K562 (cell line): ENCODE measurements around the gene UBE2QL1. TPM values are rescaled to one million over a fixed set of nuclear protein-coding genes. Genes with fewer than 3 reads are reported as not detected.

Source experiments
- ATF1 ChIP-seq, 2 experiments: fragments of 450-650 bp in 1 of 2; IDR thresholded peaks; 2 replicates each; pipeline ENCODE4 v1.6.1; 2016; ENCODE audit warnings: missing compliant biosample characterization in 1 of 2, missing genetic modification characterization in 1 of 2
- BRD9 ChIP-seq: fragments of 450-650 bp; IDR thresholded peaks from 2 replicates; pipeline ENCODE4 v1.6.1; 2018; ENCODE audit warnings: low read depth; ENCODE audit not compliant: partially characterized antibody
- E2F3 ChIP-seq: fragments of 250-450 bp; sonication (Bioruptor Pico); IDR thresholded peaks from 2 replicates; pipeline ENCODE4 v1.4.0; 2020; ENCODE audit warnings: mild to moderate bottlenecking
- FOSL1 ChIP-seq: fragments of 200-800 bp; sonication (Bioruptor generic); conservative IDR thresholded peaks from 2 replicates; pipeline ENCODE4 v1.6.1; 2016; ENCODE audit warnings: missing genetic modification characterization, missing compliant biosample characterization
- HEY1 ChIP-seq: fragments of 250-450 bp; sonication (Bioruptor Pico); IDR thresholded peaks from 2 replicates; pipeline ENCODE4 v1.5.0; 2020; ENCODE audit warnings: mild to moderate bottlenecking, moderate library complexity, borderline replicate concordance
- NFRKB ChIP-seq: fragments of 450-650 bp; IDR thresholded peaks from 2 replicates; pipeline ENCODE4 v1.6.1; 2016; ENCODE audit warnings: low read depth
- NR2C1 ChIP-seq, 2 experiments: fragments of 450-650 bp; IDR thresholded peaks; 2 replicates each; pipeline ENCODE4 v1.6.1; 2017; ENCODE audit warnings: mild to moderate bottlenecking in 2 of 2, antibody characterized with exemption in 1 of 2, inconsistent platforms in 1 of 2, missing compliant biosample characterization in 1 of 2, missing genetic modification characterization in 1 of 2
- NR3C1 ChIP-seq: sonication (generic); formaldehyde crosslinking; IDR thresholded peaks from 2 replicates; pipeline ENCODE4 v1.8.1; 2022; ENCODE audit warnings: missing genetic modification reagents
- NR4A1 ChIP-seq, 2 experiments: fragments of 250-450 bp in 1 of 2; fragments of 450-650 bp in 1 of 2; sonication (Bioruptor Pico) in 1 of 2; IDR thresholded peaks; 2 replicates each; pipeline versions ENCODE4 v1.4.0 to v1.6.1; 2016 to 2020; ENCODE audit warnings: mild to moderate bottlenecking in 2 of 2, missing compliant biosample characterization in 1 of 2, missing genetic modification characterization in 1 of 2, moderate library complexity in 1 of 2
- POLR2AphosphoS2 ChIP-seq: IDR thresholded peaks from 2 replicates; pipeline ENCODE4 v1.6.1; 2012; ENCODE audit warnings: low read length, improper control_type of control experiment
- TEAD1 ChIP-seq, 2 experiments: fragments of 450-650 bp in 1 of 2; sonication (generic) in 1 of 2; formaldehyde crosslinking; IDR thresholded peaks; 2 replicates each; pipeline versions ENCODE4 v1.4.0 to v1.8.0; 2020 to 2022; ENCODE audit warnings: mild to moderate bottlenecking in 2 of 2, missing genetic modification reagents in 1 of 2
- TEAD2 ChIP-seq: fragments of 450-650 bp; IDR thresholded peaks from 2 replicates; pipeline ENCODE4 v1.6.1; 2016; ENCODE audit warnings: missing genetic modification characterization, control low read depth, missing compliant biosample characterization
- TOE1 ChIP-seq, 2 experiments: fragments of 450-650 bp in 1 of 2; sonication (generic) in 1 of 2; formaldehyde crosslinking in 1 of 2; IDR thresholded peaks; 2 replicates each; pipeline versions ENCODE4 v1.7.1 to v1.8.0; 2016 to 2022; ENCODE audit warnings: borderline replicate concordance in 2 of 2, mild to moderate bottlenecking in 2 of 2, antibody characterized with exemption in 1 of 2, inconsistent platforms in 1 of 2, low read depth in 1 of 2, missing genetic modification reagents in 1 of 2, moderate library complexity in 1 of 2
- ZNF253 ChIP-seq: fragments of 250-450 bp; sonication (Bioruptor Pico); conservative IDR thresholded peaks from 2 replicates; pipeline ENCODE4 v1.6.1; 2021; ENCODE audit warnings: mild to moderate bottlenecking
- ZNF263 ChIP-seq: sonication (generic); formaldehyde crosslinking; IDR thresholded peaks from 2 replicates; pipeline ENCODE4 v1.8.0; 2022; ENCODE audit warnings: mild to moderate bottlenecking, missing genetic modification reagents, borderline replicate concordance
- ZNF318 ChIP-seq, 2 experiments: fragments of 450-650 bp; IDR thresholded peaks; 2 replicates each; pipeline ENCODE4 v1.6.1; 2016; ENCODE audit warnings: mild to moderate bottlenecking in 2 of 2, borderline replicate concordance in 1 of 2, low read depth in 1 of 2, moderate library complexity in 1 of 2
- polyA plus RNA-seq, 8 experiments: library from polyadenylated mRNA; depleted of rRNA in 4 of 8; stranded (reverse) in 5 of 8; unstranded in 3 of 8; fragments of >200 nt; fragmentation: Nextera tagmentation in 2 of 8; fragmentation: Illumina TruSeq in 1 of 8; extraction: Ambion mirVana in 2 of 8; extraction: Trizol in 1 of 8; gene quantifications; 2 replicates each; pipeline versions ENCODE4 v1.2.1 to v1.2.3, GENCODE V29; 2011 to 2014; ENCODE audit warnings: inconsistent platforms in 1 of 8, missing spikeins in 1 of 8
- total RNA-seq, 7 experiments: library from RNA; depleted of rRNA in 6 of 7; stranded (reverse); fragments of >200 nt in 6 of 7; fragmentation: Illumina TruSeq in 2 of 7; extraction: Trizol in 2 of 7; gene quantifications; 2 replicates each; pipeline versions ENCODE4 v1.2.1 to v1.2.3, GENCODE V29; 2011 to 2021; ENCODE audit warnings: low replicate concordance in 1 of 7

Gene UBE2QL1
- total and polyA plus RNA-seq, 9 of the 15 experiments (the other 6 are each of a cell fraction or from before 2014, with no cell fraction given): not detected

- TF ChIP-seq POLR2AphosphoS2: no peak
- TF ChIP-seq NR2C1 (IDR thresholded peaks at IDR 0.05): peak; percentile 48; the same call in 1 of the 2 replicates
- peak; percentile 76 for TF ChIP-seq NR2C1 (tag; IDR thresholded peaks at IDR 0.05)
- no peak for TF ChIP-seq TOE1 (IDR thresholded peaks at IDR 0.05; ENCODE audit: borderline replicate concordance)
- no peak for TF ChIP-seq TOE1 (CRISPR knock-in tag; IDR thresholded peaks at IDR 0.05; ENCODE audit: borderline replicate concordance, low read depth)
- no peak for TF ChIP-seq ZNF263 (CRISPR knock-in tag)
- no peak for TF ChIP-seq ATF1 (CRISPR knock-in tag; IDR thresholded peaks at IDR 0.05)
- TF ChIP-seq ATF1 (tag; IDR thresholded peaks at IDR 0.05): peak; percentile 84
- TF ChIP-seq TEAD1 (CRISPR knock-in tag; IDR thresholded peaks at IDR 0.05): peak in 1 of 2 experiments; percentile 77; a peak in 1 of 4 replicates
- TF ChIP-seq TEAD2 (tag): no peak
- no peak for TF ChIP-seq NR3C1 (CRISPR knock-in tag)
- TF ChIP-seq NFRKB: no peak
- TF ChIP-seq BRD9: no peak
- peak in 1 of 2 experiments; percentile 93; a peak in 2 of 4 replicates for TF ChIP-seq ZNF318 (IDR thresholded peaks at IDR 0.05; ENCODE audit: borderline replicate concordance in 1 of 2, low read depth in 1 of 2)
- TF ChIP-seq FOSL1: peak; percentile 85
- TF ChIP-seq HEY1 (CRISPR knock-in tag): no peak
- TF ChIP-seq ZNF253 (CRISPR knock-in tag): no peak
- no peak for TF ChIP-seq E2F3 (CRISPR knock-in tag)
- TF ChIP-seq NR4A1 (CRISPR knock-in tag; IDR thresholded peaks at IDR 0.05): no peak
- TF ChIP-seq NR4A1 (tag; IDR thresholded peaks at IDR 0.05): 0 out of 2 replicates have a peak, but pooled peaks have one; percentile 46
These were observed 39.8 kb upstream of the UBE2QL1 start (continued) for GRCh38 chr5:6408627-6409446.
